Fibroblast of lung (primary cell): ENCODE measurements around the gene WWC2. TPM values are rescaled to one million over a fixed set of nuclear protein-coding genes. Genes with fewer than 3 reads are reported as not detected.

Experiments used
- DNase-seq, 2 donors: peaks; one replicate each; pipeline versions ENCODE4 v3.0.0 to v3.0.0-alpha.2; 2010; ENCODE audit warnings: low read depth in 2 of 2
- H2AFZ ChIP-seq: 2 replicates; pipeline ENCODE4 v1.5.1; 2012; ENCODE audit warnings: low read length, control low read depth, inconsistent platforms
- H3K27ac ChIP-seq: 2 replicates; pipeline ENCODE4 v1.5.1; 2011; ENCODE audit warnings: low read length, control low read depth; ENCODE audit not compliant: insufficient read depth
- H3K27me3 ChIP-seq: 2 replicates; pipeline ENCODE4 v1.5.1; 2011; ENCODE audit warnings: mild to moderate bottlenecking, low read length; ENCODE audit not compliant: control insufficient read depth, insufficient read depth
- H3K36me3 ChIP-seq: 2 replicates; pipeline ENCODE4 v1.5.1; 2011; ENCODE audit warnings: low read length; ENCODE audit not compliant: control insufficient read depth, insufficient read depth
- H3K4me1 ChIP-seq: 2 replicates; pipeline ENCODE4 v1.5.1; 2011; ENCODE audit warnings: low read length; ENCODE audit not compliant: control insufficient read depth, insufficient read depth; ENCODE audit errors: extremely low read depth
- H3K4me2 ChIP-seq: 2 replicates; pipeline ENCODE4 v1.5.1; 2011; ENCODE audit warnings: low read length, control low read depth; ENCODE audit not compliant: insufficient read depth; ENCODE audit errors: extremely low read depth
- H3K4me3 ChIP-seq, 4 experiments: fragments of 200-600 bp in 1 of 4; sonication (generic) in 1 of 4; replicated peaks in 1 of 4; 2 replicates each; pipeline ENCODE4 v1.5.1; 2011 to 2016; ENCODE audit warnings: low read length in 4 of 4, low read depth in 3 of 4, mild to moderate bottlenecking in 3 of 4, control low read depth in 2 of 4, inconsistent platforms in 1 of 4, mixed read lengths in 1 of 4; ENCODE audit not compliant: insufficient read depth in 1 of 4; ENCODE audit errors: control extremely low read depth in 1 of 4
- H3K79me2 ChIP-seq: 2 replicates; pipeline ENCODE4 v1.5.1; 2012; ENCODE audit warnings: mild to moderate bottlenecking, low read length, inconsistent platforms; ENCODE audit not compliant: control insufficient read depth, insufficient read depth
- H3K9ac ChIP-seq: 2 replicates; pipeline ENCODE4 v1.5.1; 2011; ENCODE audit warnings: mild to moderate bottlenecking, low read length, control low read depth; ENCODE audit not compliant: insufficient read depth
- H3K9me3 ChIP-seq: 2 replicates; pipeline ENCODE4 v1.5.1; 2012; ENCODE audit warnings: low read depth, low read length; ENCODE audit not compliant: control insufficient read depth, insufficient read depth
- H4K20me1 ChIP-seq: 2 replicates; pipeline ENCODE4 v1.5.1; 2011; ENCODE audit warnings: low read length; ENCODE audit not compliant: control insufficient read depth, insufficient read depth; ENCODE audit errors: extremely low read depth
- CTCF ChIP-seq, 2 donors: IDR thresholded peaks in 1 of 2; conservative IDR thresholded peaks in 1 of 2; 1 replicate in 1 of 2; 2 replicates in 1 of 2; pipeline ENCODE4 v1.5.1; 2011 to 2012; ENCODE audit warnings: low read length in 2 of 2, control low read depth in 1 of 2, inconsistent platforms in 1 of 2, low read depth in 1 of 2, mild to moderate bottlenecking in 1 of 2
- EZH2 ChIP-seq: IDR thresholded peaks from 2 replicates; pipeline ENCODE4 v1.5.1; 2012; ENCODE audit warnings: low read length, control low read depth, mild to moderate bottlenecking; ENCODE audit errors: missing control alignments
- polyA plus RNA-seq, 2 donors: library from polyadenylated mRNA; depleted of rRNA in 1 of 2; stranded (reverse) in 1 of 2; unstranded in 1 of 2; fragments of >200 nt; gene quantifications; 2 replicates each; pipeline ENCODE4 v1.2.1, GENCODE V29; 2011 to 2012; ENCODE audit warnings: missing spikeins in 1 of 2
- total RNA-seq: library from RNA; depleted of rRNA; stranded (reverse); fragments of >200 nt; gene quantifications from 2 replicates; pipeline ENCODE4 v1.2.1, GENCODE V29; 2014

The WWC2 gene
- total and polyA plus RNA-seq, 2 donors (not counting 1 experiment from before 2014, with no cell fraction given): 31.6 to 34.0 TPM

- Histone ChIP-seq H2AFZ (no peak overlapping the region), H3K27ac (no peak overlapping the region), H3K27me3 (no peaks in the 10 kb centered on the region), H3K4me1 (peaks cover 16% of the 10 kb centered on the region), H3K4me2 (no peak overlapping the region), H3K36me3 (no peaks in the 10 kb centered on the region), H3K79me2 (no peaks in the 10 kb centered on the region), H3K9ac (no peak overlapping the region), H3K9me3 (no peaks in the 10 kb centered on the region), H4K20me1 (no peaks in the 10 kb centered on the region), H3K4me3 (no peak overlapping the region)
- TF ChIP-seq EZH2 (no peak), CTCF (conservative IDR thresholded peaks at IDR 0.05 in 1 of 2, IDR thresholded peaks at IDR 0.05 in 1 of 2; ENCODE audit: low read depth in 1 of 2, low read length in 2 of 2) (no peak)
- DNase-seq: peak; percentile 37 to 44
These were observed 248.5 kb downstream of the WWC2 start for GRCh38 chr4:183347566-183347965.

- Histone ChIP-seq H3K4me1 (peaks cover 16% of the 10 kb centered on the region), H3K4me3 (no peak overlapping the region), H4K20me1 (no peaks in the 10 kb centered on the region), H2AFZ (no peak overlapping the region), H3K79me2 (no peaks in the 10 kb centered on the region), H3K9ac (no peak overlapping the region), H3K4me2 (no peak overlapping the region), H3K27ac (peak overlapping the region; percentile 87), H3K36me3 (no peaks in the 10 kb centered on the region), H3K27me3 (no peaks in the 10 kb centered on the region), H3K9me3 (no peaks in the 10 kb centered on the region)
- DNase-seq: no peak
- TF ChIP-seq CTCF (conservative IDR thresholded peaks at IDR 0.05 in 1 of 2, IDR thresholded peaks at IDR 0.05 in 1 of 2; ENCODE audit: low read depth in 1 of 2, low read length in 2 of 2) (no peak), EZH2 (no peak)
These were observed 249.1 kb downstream of the WWC2 start for GRCh38 chr4:183348136-183348535.

GRCh38 chr4:183348706-183349659, 249.9 kb downstream of the WWC2 start:
- no peaks in the 10 kb centered on the region for H4K20me1 ChIP-seq
- no peak overlapping the region for H3K4me2 ChIP-seq
- H3K9ac ChIP-seq: peak overlapping the region; percentile 8
- TF ChIP-seq EZH2 (no peak), CTCF (conservative IDR thresholded peaks at IDR 0.05 in 1 of 2, IDR thresholded peaks at IDR 0.05 in 1 of 2; ENCODE audit: low read depth in 1 of 2, low read length in 2 of 2) (no peak)
- H3K79me2 ChIP-seq: no peaks in the 10 kb centered on the region
- peak overlapping the region; percentile 87 for H3K27ac ChIP-seq
- H3K9me3 ChIP-seq: no peaks in the 10 kb centered on the region
- H3K36me3 ChIP-seq: no peaks in the 10 kb centered on the region
- H3K4me1 ChIP-seq: peaks cover 16% of the 10 kb centered on the region
- H2AFZ ChIP-seq: no peak overlapping the region
- H3K4me3 ChIP-seq: no peak overlapping the region
- DNase-seq: peak; percentile 96
- no peaks in the 10 kb centered on the region for H3K27me3 ChIP-seq
